K562 (cell line): Measurements from ENCODE around the gene ZCCHC24. TPM values are rescaled to one million over a fixed set of nuclear protein-coding genes. Genes with fewer than 3 reads are reported as not detected.

ENCODE experiments used
- ARID4B ChIP-seq: sonication (generic); formaldehyde crosslinking; IDR thresholded peaks from 2 replicates; pipeline ENCODE4 v1.8.0; 2022; ENCODE audit warnings: mild to moderate bottlenecking, missing genetic modification reagents
- DLX4 ChIP-seq: fragments of 250-450 bp; sonication (Bioruptor Pico); IDR thresholded peaks from 2 replicates; pipeline ENCODE4 v1.6.1; 2021; ENCODE audit warnings: mild to moderate bottlenecking
- E2F6 ChIP-seq, 2 experiments: IDR thresholded peaks; 2 replicates each; pipeline ENCODE4 v1.6.1; 2011; ENCODE audit warnings: borderline replicate concordance in 1 of 2, control low read depth in 1 of 2, low read depth in 1 of 2, low read length in 1 of 2, mild to moderate bottlenecking in 1 of 2, mixed read lengths in 1 of 2, moderate library complexity in 1 of 2; ENCODE audit not compliant: insufficient read depth in 1 of 2, insufficient read length in 1 of 2, poor library complexity in 1 of 2, severe bottlenecking in 1 of 2; ENCODE audit errors: extremely low read depth in 1 of 2
- FOXK2 ChIP-seq, 2 experiments: fragments of 450-650 bp; IDR thresholded peaks in 1 of 2; conservative IDR thresholded peaks in 1 of 2; 2 replicates each; pipeline ENCODE4 v1.6.1; 2016; ENCODE audit warnings: low read depth in 2 of 2, mild to moderate bottlenecking in 1 of 2
- FOXO4 ChIP-seq: fragments of 450-650 bp; formaldehyde crosslinking; IDR thresholded peaks from 2 replicates; pipeline ENCODE4 v1.4.0; 2020; ENCODE audit warnings: mild to moderate bottlenecking, moderate library complexity
- HCFC1 ChIP-seq: IDR thresholded peaks from 2 replicates; pipeline ENCODE4 v1.6.1; 2012; ENCODE audit warnings: low read depth, low read length, improper control_type of control experiment
- LEF1 ChIP-seq: fragments of 450-650 bp; IDR thresholded peaks from 2 replicates; pipeline ENCODE4 v1.6.1; 2016; ENCODE audit warnings: mild to moderate bottlenecking
- POLR2B ChIP-seq: fragments of 450-650 bp; IDR thresholded peaks from 2 replicates; pipeline ENCODE4 v1.6.1; 2018; ENCODE audit warnings: low read depth; ENCODE audit not compliant: partially characterized antibody
- RAD21 ChIP-seq, 2 experiments: fragments of 250-450 bp in 1 of 2; fragments of 450-650 bp in 1 of 2; sonication (Bioruptor Pico) in 1 of 2; formaldehyde crosslinking in 1 of 2; IDR thresholded peaks in 1 of 2; conservative IDR thresholded peaks in 1 of 2; 2 replicates each; pipeline versions ENCODE4 v1.4.0 to v1.8.0; 2020 to 2022; ENCODE audit warnings: mild to moderate bottlenecking in 2 of 2, moderate library complexity in 1 of 2
- SMARCA4 ChIP-seq: fragments of 450-650 bp; IDR thresholded peaks from 2 replicates; pipeline ENCODE4 v1.6.1; 2016
- polyA plus RNA-seq, 8 experiments: library from polyadenylated mRNA; depleted of rRNA in 4 of 8; stranded (reverse) in 5 of 8; unstranded in 3 of 8; fragments of >200 nt; fragmentation: Nextera tagmentation in 2 of 8; fragmentation: Illumina TruSeq in 1 of 8; extraction: Ambion mirVana in 2 of 8; extraction: Trizol in 1 of 8; gene quantifications; 2 replicates each; pipeline versions ENCODE4 v1.2.1 to v1.2.3, GENCODE V29; 2011 to 2014; ENCODE audit warnings: inconsistent platforms in 1 of 8, missing spikeins in 1 of 8
- total RNA-seq, 7 experiments: library from RNA; depleted of rRNA in 6 of 7; stranded (reverse); fragments of >200 nt in 6 of 7; fragmentation: Illumina TruSeq in 2 of 7; extraction: Trizol in 2 of 7; gene quantifications; 2 replicates each; pipeline versions ENCODE4 v1.2.1 to v1.2.3, GENCODE V29; 2011 to 2021; ENCODE audit warnings: low replicate concordance in 1 of 7

Gene ZCCHC24
- total and polyA plus RNA-seq, 9 of the 15 experiments (the other 6 are each of a cell fraction or from before 2014, with no cell fraction given), result 0.84 to 11.0 (median 4.6) TPM

GRCh38 chr10:79347894-79348639 lies 97.4 kb downstream of the ZCCHC24 start (continued):
- TF ChIP-seq DLX4 (no peak), E2F6 (IDR thresholded peaks at IDR 0.05; ENCODE audit: borderline replicate concordance in 1 of 2, extremely low read depth in 1 of 2, insufficient read depth in 1 of 2, insufficient read length in 1 of 2, low read depth in 1 of 2, low read length in 1 of 2, poor library complexity in 1 of 2, severe bottlenecking in 1 of 2) (peak; percentile 94 to 95), FOXK2 (conservative IDR thresholded peaks at IDR 0.05 in 1 of 2, IDR thresholded peaks at IDR 0.05 in 1 of 2; ENCODE audit: low read depth in 2 of 2) (peak in 1 of 2 experiments; percentile 73; a peak in 1 of 4 replicates), ARID4B (CRISPR knock-in tag) (0 out of 2 replicates have a peak, but pooled peaks have one; percentile 74), SMARCA4 (no peak), POLR2B (peak; percentile 36), FOXO4 (CRISPR knock-in tag) (0 out of 2 replicates have a peak, but pooled peaks have one; percentile 1), LEF1 (peak; percentile 43; the same call in 1 of the 2 replicates), RAD21 (CRISPR knock-in tag; conservative IDR thresholded peaks at IDR 0.05 in 1 of 2, IDR thresholded peaks at IDR 0.05 in 1 of 2) (peak in 1 of 2 experiments; percentile 6; a peak in 1 of 4 replicates), HCFC1 (peak; percentile 26; the same call in 1 of the 2 replicates)
